Kidney tubule cell (primary cell): Measurements from ENCODE around the gene OVCH2.
A peak's percentile ranks its signal among the peaks of the same experiment; 100 is the strongest.

ENCODE experiments used
- DNase-seq: peaks from one replicate; pipeline ENCODE4 v3.0.0-alpha.2; 2018; ENCODE audit warnings: low spot score

Gene OVCH2

GRCh38 chr11:7639643-7640025 lies 66.6 kb downstream of the OVCH2 start:
- peak; percentile 15 for DNase-seq
